GM12878 (cell line): ENCODE data around the gene LTBP4. TPM values are rescaled to one million over a fixed set of nuclear protein-coding genes. Genes with fewer than 3 reads are reported as not detected.

Experiments used
- ATAC-seq: fragments of 200-7000 bp; cut with Tn5 transposase; 3 replicates; pipeline ENCODE4 v1.9.1; 2020; ENCODE audit warnings: mild to moderate bottlenecking, moderate library complexity
- BruUV-seq: library from RNA; stranded (reverse); fragments of 400-500 nt; replicated peaks from 2 replicates; lab custom pipeline; 2021; lab: Mats Ljungman, UMichigan
- CTCF ChIA-PET: fragments of 300-600 bp; sonication (Branson Sonifier 250); formaldehyde crosslinking; extraction: SDS; loops from one replicate; lab custom pipeline; 2021; ENCODE audit warnings: inconsistent platforms; lab: Yijun Ruan, JAX
- POLR2A ChIA-PET: fragments of 350-600 bp; formaldehyde crosslinking; extraction: SDS; loops from one replicate; lab custom pipeline; 2021; ENCODE audit warnings: inconsistent platforms; lab: Charles Lee
- RAD21 ChIA-PET: fragments of 300-600 bp; sonication (Branson Sonifier 250); formaldehyde crosslinking; loops from one replicate; lab custom pipeline; 2023; ENCODE audit warnings: antibody characterized with exemption; ENCODE audit not compliant: unreplicated experiment; lab: Charles Lee
- SMC1A ChIA-PET: fragments of 300-600 bp; sonication (Branson Sonifier 250); formaldehyde crosslinking; loops from one replicate; lab custom pipeline; 2023; ENCODE audit not compliant: unreplicated experiment, uncharacterized antibody; lab: Charles Lee
- DNase-seq: peaks from one replicate; pipeline ENCODE4 v3.0.0-alpha.2; 2011; ENCODE audit warnings: low read depth, low spot score
- FAIRE-seq: peaks from 3 replicates; lab custom pipeline; 2011; peaks lifted over from hg19 to GRCh38; lab: Jason Lieb, UNC
- H2AFZ ChIP-seq: 2 replicates; pipeline ENCODE4 v1.6.0; 2011; ENCODE audit warnings: low read depth, low read length, control low read depth; ENCODE audit not compliant: control insufficient read depth
- H3K27ac ChIP-seq: 2 replicates; pipeline ENCODE4 v1.5.1; 2011; ENCODE audit warnings: control low read depth; ENCODE audit not compliant: control insufficient read depth, insufficient read depth
- H3K27me3 ChIP-seq, 2 experiments: replicated peaks in 1 of 2; 2 replicates each; pipeline versions ENCODE4 v1.6.0 to v1.6.1; 2011; ENCODE audit warnings: low read length in 1 of 2; ENCODE audit not compliant: control insufficient read depth in 2 of 2, insufficient read depth in 2 of 2
- H3K36me3 ChIP-seq, 2 experiments: 2 replicates each; pipeline ENCODE4 v1.5.1; 2011; ENCODE audit warnings: low read length in 1 of 2; ENCODE audit not compliant: control insufficient read depth in 2 of 2, insufficient read depth in 2 of 2
- H3K4me1 ChIP-seq: 2 replicates; pipeline ENCODE4 v1.6.1; 2011; ENCODE audit warnings: mild to moderate bottlenecking, low read length, moderate library complexity, mixed read lengths; ENCODE audit not compliant: control insufficient read depth, insufficient read depth
- H3K4me2 ChIP-seq: 2 replicates; pipeline ENCODE4 v1.6.0; 2011; ENCODE audit warnings: control low read depth; ENCODE audit not compliant: control insufficient read depth, insufficient read depth
- H3K4me3 ChIP-seq: fragments of 200-600 bp; sonication (generic); 2 replicates; pipeline ENCODE4 v1.5.1; 2016
- H3K79me2 ChIP-seq: 2 replicates; pipeline ENCODE4 v1.6.0; 2011; ENCODE audit warnings: low read length; ENCODE audit not compliant: control insufficient read depth, insufficient read depth
- H3K9ac ChIP-seq: 2 replicates; pipeline ENCODE4 v1.8.0; 2011; ENCODE audit warnings: low read length, control low read depth, mixed read lengths; ENCODE audit not compliant: control insufficient read depth, insufficient read depth
- H3K9me3 ChIP-seq: replicated peaks from 3 replicates; pipeline ENCODE4 v1.5.1; 2011; ENCODE audit warnings: mild to moderate bottlenecking, low read length; ENCODE audit not compliant: control insufficient read depth, insufficient read depth
- H4K20me1 ChIP-seq: 2 replicates; pipeline ENCODE4 v1.6.0; 2011; ENCODE audit not compliant: control insufficient read depth, insufficient read depth
- CBFB ChIP-seq: IDR thresholded peaks from 2 replicates; pipeline ENCODE4 v1.6.1; 2016; ENCODE audit warnings: antibody characterized with exemption, low read depth
- CREB1 ChIP-seq: IDR thresholded peaks from 2 replicates; pipeline ENCODE4 v1.6.1; 2012; ENCODE audit warnings: low read depth, mild to moderate bottlenecking, inconsistent platforms
- EZH2 ChIP-seq: IDR thresholded peaks from 2 replicates; pipeline ENCODE4 v1.6.1; 2012; ENCODE audit warnings: low read depth, mild to moderate bottlenecking, control low read depth, inconsistent platforms, low read length, borderline replicate concordance; ENCODE audit not compliant: control insufficient read depth
- JUNB ChIP-seq: IDR thresholded peaks from 2 replicates; pipeline ENCODE4 v1.6.1; 2016; ENCODE audit warnings: antibody characterized with exemption, mild to moderate bottlenecking
- SUZ12 ChIP-seq: fragments of 200-600 bp; sonication (generic); IDR thresholded peaks from one replicate; pipeline ENCODE4 v1.6.1; 2018; ENCODE audit warnings: antibody characterized with exemption, mild to moderate bottlenecking; ENCODE audit not compliant: unreplicated experiment
- ZZZ3 ChIP-seq: IDR thresholded peaks from 2 replicates; pipeline ENCODE4 v1.6.1; 2011; ENCODE audit warnings: low read depth; ENCODE audit not compliant: control insufficient read depth, insufficient read length
- WGBS: methylation state at CpG from one replicate; pipeline ENCODE4 v1.1.6; 2016; ENCODE audit warnings: low lambda C conversion rate; ENCODE audit not compliant: insufficient replicate concordance, insufficient coverage; ENCODE audit errors: missing lambda C conversion rate; 5-methylcytosine and 5-hydroxymethylcytosine counted together
- in situ Hi-C: fragments of 300-500 bp; cut with MboI; formaldehyde crosslinking; loops from 9 replicates; pipeline ENCODE4 v1.14.3; 2018; ENCODE audit warnings: mixed read lengths
- intact Hi-C: fragments of 100-400 bp; cut with micrococcal nuclease; formaldehyde crosslinking; loops from one replicate; pipeline ENCODE4 v1.14.2; 2022; ENCODE audit not compliant: unreplicated experiment
- polyA plus RNA-seq, 11 experiments: library from polyadenylated mRNA; depleted of rRNA in 4 of 11; unstranded in 6 of 11; stranded (reverse) in 5 of 11; fragments of >200 nt; fragmentation: Nextera tagmentation in 4 of 11; fragmentation: Illumina TruSeq in 1 of 11; extraction: Ambion mirVana in 4 of 11; extraction: Trizol in 1 of 11; gene quantifications; 1 replicate in 1 of 11; 2 replicates in 10 of 11; pipeline versions ENCODE4 v1.2.1 to v1.2.3, GENCODE V29; 2011 to 2016; ENCODE audit warnings: inconsistent platforms in 2 of 11, missing spikeins in 2 of 11, low read depth in 1 of 11
- total RNA-seq, 4 experiments: library from RNA; depleted of rRNA in 3 of 4; stranded (reverse); fragments of >200 nt in 3 of 4; fragmentation: Illumina TruSeq in 1 of 4; extraction: Trizol in 1 of 4; gene quantifications; 2 replicates each; pipeline versions ENCODE4 v1.2.1 to v1.2.3, GENCODE V29; 2013 to 2021
- TF ChIP-seq, protein P1 (sequence below): fragments of 450-650 bp; formaldehyde crosslinking; IDR thresholded peaks from 2 replicates; pipeline ENCODE4 v1.5.0; 2022; ENCODE audit warnings: mild to moderate bottlenecking, missing genetic modification characterization
- TF ChIP-seq, protein P2 (sequence below): fragments of 450-650 bp; IDR thresholded peaks from 2 replicates; pipeline ENCODE4 v1.6.1; 2018; ENCODE audit warnings: borderline replicate concordance, mild to moderate bottlenecking; ENCODE audit not compliant: partially characterized antibody

The LTBP4 gene
- total and polyA plus RNA-seq, 10 of the 15 experiments (the other 5 are each of a cell fraction or from before 2014, with no cell fraction given): 0.09 to 34.6 (median 8.5) TPM; not detected in 1

DNA sequence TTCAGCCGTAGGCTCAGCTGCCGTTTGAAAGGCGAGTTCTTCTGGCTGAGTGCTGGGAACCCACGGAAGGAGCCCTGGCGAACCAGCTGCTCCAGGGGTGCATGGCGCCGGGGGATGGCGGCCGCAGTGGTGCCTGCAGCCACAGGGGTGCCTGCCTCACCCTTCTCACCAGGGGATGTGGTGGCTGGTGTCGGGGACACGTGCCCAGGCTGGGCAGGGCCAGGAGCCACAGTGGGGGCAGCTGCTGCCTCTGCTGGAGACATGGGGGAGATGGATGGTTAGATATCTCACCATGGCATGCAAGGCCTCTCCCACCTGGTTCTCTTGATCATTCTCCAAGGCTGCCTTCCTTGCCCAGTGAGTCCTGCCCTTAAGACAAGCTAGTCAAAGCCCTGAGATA lies 72.2 kb downstream of the LTBP4 start:
- no peak for FAIRE-seq
- BruUV-seq: no TSS peak
- ChIA-PET RAD21 (no interaction called here), CTCF (no interaction called here), POLR2A (interaction anchor here (0.5 kb wide), 1 partner anchor 221 kb away, joined by 7 read pairs; no protein-coding TSS in a partner anchor), SMC1A (no interaction called here)
- H3K4me1 ChIP-seq: no peaks in the 10 kb centered on the region
- H3K36me3 ChIP-seq: peaks cover 2 to 8% of the 10 kb centered on the region in 2 experiments; a peak in 2 of 4 replicates
- no peaks in the 10 kb centered on the region for H4K20me1 ChIP-seq
- H2AFZ ChIP-seq: no peak overlapping the region
- in situ Hi-C loops (no loop called here), intact Hi-C loops (no loop called here)
- WGBS: 81% methylated on average over 11 of the region's 11 CpGs
- no peak overlapping the region for H3K27ac ChIP-seq
- no peaks in the 10 kb centered on the region for H3K79me2 ChIP-seq
- H3K27me3 ChIP-seq: no peaks in the 10 kb centered on the region
- H3K9me3 ChIP-seq: peaks cover 5% of the 10 kb centered on the region; the same call in 2 of the 3 replicates
- H3K9ac ChIP-seq: no peak overlapping the region
- ATAC-seq: no peak
- H3K4me3 ChIP-seq: no peak overlapping the region
- H3K4me2 ChIP-seq: no peak overlapping the region
- TF ChIP-seq JUNB (no peak), CBFB (no peak), SUZ12 (no peak), ZZZ3 (no peak), CREB1 (no peak), EZH2 (no peak)
- TF ChIP-seq, protein P1, sequence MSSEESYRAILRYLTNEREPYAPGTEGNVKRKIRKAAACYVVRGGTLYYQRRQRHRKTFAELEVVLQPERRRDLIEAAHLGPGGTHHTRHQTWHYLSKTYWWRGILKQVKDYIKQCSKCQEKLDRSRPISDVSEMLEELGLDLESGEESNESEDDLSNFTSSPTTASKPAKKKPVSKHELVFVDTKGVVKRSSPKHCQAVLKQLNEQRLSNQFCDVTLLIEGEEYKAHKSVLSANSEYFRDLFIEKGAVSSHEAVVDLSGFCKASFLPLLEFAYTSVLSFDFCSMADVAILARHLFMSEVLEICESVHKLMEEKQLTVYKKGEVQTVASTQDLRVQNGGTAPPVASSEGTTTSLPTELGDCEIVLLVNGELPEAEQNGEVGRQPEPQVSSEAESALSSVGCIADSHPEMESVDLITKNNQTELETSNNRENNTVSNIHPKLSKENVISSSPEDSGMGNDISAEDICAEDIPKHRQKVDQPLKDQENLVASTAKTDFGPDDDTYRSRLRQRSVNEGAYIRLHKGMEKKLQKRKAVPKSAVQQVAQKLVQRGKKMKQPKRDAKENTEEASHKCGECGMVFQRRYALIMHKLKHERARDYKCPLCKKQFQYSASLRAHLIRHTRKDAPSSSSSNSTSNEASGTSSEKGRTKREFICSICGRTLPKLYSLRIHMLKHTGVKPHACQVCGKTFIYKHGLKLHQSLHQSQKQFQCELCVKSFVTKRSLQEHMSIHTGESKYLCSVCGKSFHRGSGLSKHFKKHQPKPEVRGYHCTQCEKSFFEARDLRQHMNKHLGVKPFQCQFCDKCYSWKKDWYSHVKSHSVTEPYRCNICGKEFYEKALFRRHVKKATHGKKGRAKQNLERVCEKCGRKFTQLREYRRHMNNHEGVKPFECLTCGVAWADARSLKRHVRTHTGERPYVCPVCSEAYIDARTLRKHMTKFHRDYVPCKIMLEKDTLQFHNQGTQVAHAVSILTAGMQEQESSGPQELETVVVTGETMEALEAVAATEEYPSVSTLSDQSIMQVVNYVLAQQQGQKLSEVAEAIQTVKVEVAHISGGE: no peak
- TF ChIP-seq, protein P2, sequence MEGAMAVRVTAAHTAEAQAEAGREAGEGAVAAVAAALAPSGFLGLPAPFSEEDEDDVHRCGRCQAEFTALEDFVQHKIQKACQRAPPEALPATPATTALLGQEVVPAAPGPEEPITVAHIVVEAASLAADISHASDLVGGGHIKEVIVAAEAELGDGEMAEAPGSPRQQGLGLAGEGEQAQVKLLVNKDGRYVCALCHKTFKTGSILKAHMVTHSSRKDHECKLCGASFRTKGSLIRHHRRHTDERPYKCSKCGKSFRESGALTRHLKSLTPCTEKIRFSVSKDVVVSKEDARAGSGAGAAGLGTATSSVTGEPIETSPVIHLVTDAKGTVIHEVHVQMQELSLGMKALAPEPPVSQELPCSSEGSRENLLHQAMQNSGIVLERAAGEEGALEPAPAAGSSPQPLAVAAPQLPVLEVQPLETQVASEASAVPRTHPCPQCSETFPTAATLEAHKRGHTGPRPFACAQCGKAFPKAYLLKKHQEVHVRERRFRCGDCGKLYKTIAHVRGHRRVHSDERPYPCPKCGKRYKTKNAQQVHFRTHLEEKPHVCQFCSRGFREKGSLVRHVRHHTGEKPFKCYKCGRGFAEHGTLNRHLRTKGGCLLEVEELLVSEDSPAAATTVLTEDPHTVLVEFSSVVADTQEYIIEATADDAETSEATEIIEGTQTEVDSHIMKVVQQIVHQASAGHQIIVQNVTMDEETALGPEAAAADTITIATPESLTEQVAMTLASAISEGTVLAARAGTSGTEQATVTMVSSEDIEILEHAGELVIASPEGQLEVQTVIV: no peak
- no peak for DNase-seq
